K562 (cell line): Measurements from ENCODE around the gene ROPN1B.

Experiments used
- NCOA1 ChIP-seq: fragments of 450-650 bp; IDR thresholded peaks from 2 replicates; pipeline ENCODE4 v1.6.1; 2016; ENCODE audit warnings: low read depth
- TF ChIP-seq, protein P1 (sequence below): sonication (generic); formaldehyde crosslinking; IDR thresholded peaks from 2 replicates; pipeline ENCODE4 v1.9.0; 2022; ENCODE audit warnings: mild to moderate bottlenecking, missing genetic modification reagents

GRCh38 chr3:126025116-126025729 lies 56.2 kb downstream of the ROPN1B start:
- TF ChIP-seq NCOA1, result no peak
- TF ChIP-seq, protein P1, sequence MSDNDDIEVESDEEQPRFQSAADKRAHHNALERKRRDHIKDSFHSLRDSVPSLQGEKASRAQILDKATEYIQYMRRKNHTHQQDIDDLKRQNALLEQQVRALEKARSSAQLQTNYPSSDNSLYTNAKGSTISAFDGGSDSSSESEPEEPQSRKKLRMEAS (CRISPR knock-in tag), result no peak
